Measurements from ENCODE around the gene ANK2.

GRCh38 chr4:113293043-113293560, 243.6 kb downstream of the ANK2 start:
- TF ChIP-seq CTCF (IDR thresholded peaks at IDR 0.05 in 4 of 5, conservative IDR thresholded peaks at IDR 0.05 in 1 of 5) (no peak), POLR2A (IDR thresholded peaks at IDR 0.05) (peak in 1 of 2 donors; percentile 24)
